ENCODE results near the gene TNFSF18.
"Not testable (repeated sequence)": the region's sequence is repeated elsewhere in the genome, so short reads cannot be mapped to it uniquely, and the experiment has no call there.

The TNFSF18 gene, protein sequence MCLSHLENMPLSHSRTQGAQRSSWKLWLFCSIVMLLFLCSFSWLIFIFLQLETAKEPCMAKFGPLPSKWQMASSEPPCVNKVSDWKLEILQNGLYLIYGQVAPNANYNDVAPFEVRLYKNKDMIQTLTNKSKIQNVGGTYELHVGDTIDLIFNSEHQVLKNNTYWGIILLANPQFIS

DNA sequence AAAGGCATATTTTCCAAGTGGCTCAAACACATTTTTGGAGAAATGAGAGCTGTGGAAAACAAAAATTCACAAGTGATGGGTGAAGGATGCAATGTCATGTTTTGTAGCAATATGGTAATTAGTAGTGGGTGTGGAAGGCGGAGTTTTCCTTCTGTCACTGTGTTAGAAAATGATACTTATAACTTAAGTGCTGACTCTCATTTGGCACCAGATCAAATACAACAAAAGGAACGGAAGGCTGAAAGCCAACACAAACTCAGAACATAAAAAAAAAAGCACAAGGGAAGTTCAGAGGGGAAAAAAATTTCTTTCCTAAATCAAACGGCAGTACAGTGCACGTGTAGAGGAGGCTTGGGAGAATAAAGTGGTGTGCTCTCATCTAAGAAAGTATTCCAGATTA is at the start of gene TNFSF18:
TSS of gene TNFSF18 (minus strand) at position 77 of the 400 bp plus-strand sequence. CDS start at position 32, 45 bp downstream.
- no peak for DNase-seq (ENCODE audit: low read depth)

GRCh38 chr1:173099166-173099565 is 48.4 kb upstream of the TNFSF18 start:
- no peak for DNase-seq (ENCODE audit: low read depth)

DNA sequence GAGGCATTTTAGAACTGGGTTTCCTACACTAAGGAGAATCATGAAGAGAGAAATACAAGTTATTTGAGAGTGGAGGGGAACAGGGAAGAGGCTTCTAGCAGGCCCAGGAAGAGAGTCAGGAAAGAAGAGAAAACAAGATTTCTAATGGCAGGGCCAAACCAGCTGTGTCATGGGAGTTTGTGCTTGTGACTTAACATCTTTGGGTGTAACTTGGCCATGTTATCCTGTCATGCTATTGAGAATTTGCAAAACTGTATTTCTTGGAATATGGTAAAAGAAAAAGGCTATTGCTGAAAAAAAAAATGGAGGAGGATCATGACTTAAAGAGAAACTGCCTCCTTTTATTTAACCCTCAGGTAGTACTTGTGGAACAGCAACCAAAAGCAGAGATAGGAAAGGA is 47.4 kb upstream of the TNFSF18 start:
- no peak for DNase-seq (ENCODE audit: low read depth)

GRCh38 chr1:173097001-173097400 is 46.3 kb upstream of the TNFSF18 start:
- DNase-seq (ENCODE audit: low read depth) = no peak

- DNase-seq (ENCODE audit: low read depth) = no peak
Observed at GRCh38 chr1:173095632-173096031, 44.9 kb upstream of the TNFSF18 start.

- no peak for DNase-seq (ENCODE audit: low read depth)
Observed at GRCh38 chr1:173094541-173094940, 43.8 kb upstream of the TNFSF18 start.

- no peak for DNase-seq (ENCODE audit: low read depth)
Observed at GRCh38 chr1:173093691-173094445, 43.1 kb upstream of the TNFSF18 start.

- no peak for DNase-seq (ENCODE audit: low read depth)
Observed at GRCh38 chr1:173084292-173084691, 33.6 kb upstream of the TNFSF18 start.

DNA sequence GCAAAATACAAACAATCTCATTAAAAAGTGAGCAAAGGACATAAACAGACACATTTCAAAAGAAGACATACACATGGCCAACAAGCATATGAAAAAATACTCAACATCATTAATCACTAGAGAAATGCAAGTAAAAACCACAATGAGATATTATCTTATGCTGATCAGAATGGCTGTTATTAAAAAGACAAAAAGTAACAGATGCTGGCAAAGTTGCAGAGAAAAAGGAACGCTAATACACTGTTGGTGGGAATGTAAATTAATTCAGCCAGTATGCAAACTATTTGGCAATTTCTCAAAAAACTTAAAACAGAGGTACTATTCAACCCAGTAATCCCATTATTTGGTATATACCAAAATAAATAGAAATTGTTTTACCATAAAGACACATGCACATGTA is 32.2 kb upstream of the TNFSF18 start:
- DNase-seq (ENCODE audit: low read depth) = no peak

GRCh38 chr1:173074217-173074616 is 23.5 kb upstream of the TNFSF18 start:
- DNase-seq (ENCODE audit: low read depth) = not testable (repeated sequence)

DNA sequence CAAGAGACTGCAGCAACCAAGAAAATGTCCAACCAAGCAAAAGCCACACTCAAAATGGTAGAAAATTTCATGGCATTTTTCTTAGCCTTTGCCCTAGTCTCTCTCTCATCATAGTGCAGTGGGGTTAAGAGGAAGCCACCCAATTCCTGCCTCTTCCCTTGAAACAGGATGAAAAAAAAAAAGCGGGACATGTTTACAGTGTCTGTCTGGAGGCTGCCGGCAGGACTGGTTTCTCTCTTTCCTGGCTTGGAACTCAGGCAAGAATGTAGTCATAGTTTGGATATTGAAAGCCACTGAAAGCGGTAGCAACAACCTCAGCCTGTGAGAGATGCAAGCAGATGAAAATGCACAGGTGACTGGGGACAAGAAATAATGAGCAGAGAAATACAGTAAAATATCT is 13.3 kb upstream of the TNFSF18 start:
- DNase-seq (ENCODE audit: low read depth) = no peak

DNA sequence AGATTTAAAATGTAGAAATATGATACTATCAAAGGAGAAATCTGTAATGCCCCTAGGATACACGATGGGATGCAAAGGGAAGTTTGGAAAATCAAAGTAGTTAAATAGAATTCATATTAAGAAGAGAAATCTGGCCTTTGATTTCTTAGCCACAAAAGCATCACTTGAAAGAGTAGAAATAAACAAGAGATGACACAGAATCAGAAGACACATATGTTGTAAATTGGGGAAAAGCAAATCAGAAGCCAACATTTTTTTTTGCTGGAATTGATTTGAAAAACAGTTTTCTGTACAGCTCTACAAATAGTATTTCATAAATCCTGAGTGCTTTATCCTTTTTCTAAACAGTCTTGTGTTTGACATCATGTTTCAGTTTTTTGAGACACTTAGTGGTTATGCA is 12.4 kb upstream of the TNFSF18 start:
- DNase-seq (ENCODE audit: low read depth) = no peak

- DNase-seq (ENCODE audit: low read depth) = no peak
Observed at GRCh38 chr1:173062150-173062938, 11.6 kb upstream of the TNFSF18 start.

- no peak for DNase-seq (ENCODE audit: low read depth)
Observed at GRCh38 chr1:173058556-173058955, 7.8 kb upstream of the TNFSF18 start.

- DNase-seq (ENCODE audit: low read depth) = no peak
Observed at GRCh38 chr1:173057984-173058383, 7.2 kb upstream of the TNFSF18 start.

GRCh38 chr1:173056365-173056764 is 5.6 kb upstream of the TNFSF18 start:
- no peak for DNase-seq (ENCODE audit: low read depth)

DNA sequence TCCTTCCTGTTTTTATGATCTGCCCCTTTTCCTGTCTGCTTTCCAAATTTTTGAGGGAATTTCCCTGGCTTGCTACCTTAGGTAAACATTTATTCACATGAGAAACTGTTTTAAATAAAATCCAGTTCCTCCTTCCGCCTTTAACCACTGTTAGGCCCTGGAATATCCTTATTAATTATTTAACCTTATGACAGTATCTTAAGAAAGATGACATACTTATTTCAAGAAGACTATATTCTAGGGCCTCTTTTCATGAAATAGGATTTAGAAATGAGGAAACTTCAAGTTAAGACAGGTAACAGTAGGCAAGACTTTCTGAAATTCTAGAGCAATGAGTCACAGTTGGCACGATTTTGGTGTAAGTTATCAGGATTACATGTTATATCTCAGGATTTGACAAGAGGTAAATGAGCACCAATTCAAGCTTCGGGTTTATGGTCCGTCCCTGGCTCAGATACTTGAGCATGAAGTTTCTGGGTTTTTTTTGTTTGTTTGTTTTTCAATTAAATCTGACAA is 2.0 kb upstream of the TNFSF18 start:
- no peak for DNase-seq (ENCODE audit: low read depth)

GRCh38 chr1:173049322-173049633 is 1.5 kb downstream of the TNFSF18 start:
- no peak for DNase-seq (ENCODE audit: low read depth)

DNA sequence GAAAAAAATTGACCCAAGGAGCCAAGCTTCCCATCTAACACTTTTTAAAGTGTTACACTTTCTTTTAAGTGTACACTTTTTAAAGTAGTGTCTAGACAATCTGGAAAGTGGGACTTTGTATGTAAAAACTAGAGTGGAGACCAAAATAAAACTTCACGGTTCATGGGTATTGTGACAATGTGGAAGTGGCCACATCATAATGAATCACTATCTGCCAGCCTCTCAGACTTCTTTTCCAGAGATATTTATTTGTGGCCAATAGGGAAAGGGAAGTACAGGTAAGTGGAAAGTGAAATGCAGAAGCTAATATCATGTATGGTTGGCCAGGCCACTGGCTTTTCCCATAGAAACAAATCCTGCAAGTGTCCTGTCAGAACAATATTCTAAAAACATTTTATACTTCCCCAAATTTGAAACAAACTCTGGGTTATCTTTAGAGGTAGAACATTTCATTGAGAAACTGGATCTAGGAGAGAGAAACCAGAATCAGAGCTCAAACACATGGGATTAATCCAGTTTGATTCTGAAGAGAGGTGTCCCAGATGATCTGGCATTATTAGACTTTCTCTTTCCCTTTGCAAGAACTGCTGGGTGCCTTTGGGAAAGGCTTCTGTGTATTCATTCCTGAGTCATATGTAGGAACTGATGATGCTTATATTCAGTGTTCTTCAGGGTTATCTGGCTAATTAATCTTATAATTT is 2.0 kb downstream of the TNFSF18 start:
- no peak for DNase-seq (ENCODE audit: low read depth)

GRCh38 chr1:173044656-173045055 is 6.1 kb downstream of the TNFSF18 start:
- DNase-seq (ENCODE audit: low read depth) = no peak

GRCh38 chr1:173043253-173043652 is 7.5 kb downstream of the TNFSF18 start:
- DNase-seq (ENCODE audit: low read depth) = no peak

DNA sequence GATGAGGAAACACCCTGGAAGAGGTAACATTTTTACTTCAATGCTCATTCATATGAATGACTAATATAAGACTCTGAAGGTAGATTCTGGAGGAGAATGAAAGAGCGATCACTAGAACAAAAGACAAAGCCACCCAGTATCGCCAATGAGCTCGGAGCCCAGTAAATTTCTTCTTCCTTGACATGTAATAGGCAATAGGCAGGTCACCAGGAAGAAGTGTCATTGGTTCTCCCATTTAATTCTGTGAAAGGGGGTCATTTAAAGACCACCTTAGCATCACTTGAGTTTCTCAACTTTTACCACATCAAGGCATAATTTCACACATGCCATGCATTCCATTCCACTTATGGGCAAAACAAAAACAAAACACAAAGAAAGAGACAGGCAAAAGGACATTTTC is 7.9 kb downstream of the TNFSF18 start:
- no peak for DNase-seq (ENCODE audit: low read depth)

All from stimulated activated CD8-positive, alpha-beta memory T cell treated with anti-CD3 and anti-CD28 coated beads, Interleukin-15, amount 100 ng/mL, for 1 hour (primary cell).